CD4-positive, alpha-beta memory T cell (primary cell): ENCODE measurements around the gene BTN3A1. TPM values are rescaled to one million over a fixed set of nuclear protein-coding genes. Genes with fewer than 3 reads are reported as not detected.
A peak's percentile ranks its signal among the peaks of the same experiment; 100 is the strongest.
"Not testable (repeated sequence)": the region's sequence is repeated elsewhere in the genome, so short reads cannot be mapped to it uniquely, and the experiment has no call there.

Source experiments
- CTCF ChIA-PET: fragments of 350-600 bp; sonication (Branson Sonifier 250); formaldehyde crosslinking; loops from one replicate; lab custom pipeline; 2021; ENCODE audit warnings: inconsistent platforms; ENCODE audit not compliant: partially characterized antibody; lab: Charles Lee
- POLR2A ChIA-PET: fragments of 350-600 bp; sonication (Branson Sonifier 250); formaldehyde crosslinking; loops from one replicate; lab custom pipeline; 2021; ENCODE audit not compliant: partially characterized antibody; lab: Charles Lee
- DNase-seq, 5 donors: peaks; one replicate each; pipeline versions ENCODE4 v3.0.0 to v3.0.0-alpha.2; 2020 to 2022; ENCODE audit warnings: mixed read lengths in 1 of 5
- H3K27ac ChIP-seq: one replicate; pipeline ENCODE4 v1.7.0; 2013; ENCODE audit warnings: low read depth, low read length
- H3K27me3 ChIP-seq: 2 replicates; pipeline ENCODE4 v1.7.0; 2013; ENCODE audit warnings: mild to moderate bottlenecking, low read length, moderate library complexity; ENCODE audit not compliant: insufficient read depth
- H3K36me3 ChIP-seq: 2 replicates; pipeline ENCODE4 v1.7.0; 2013; ENCODE audit warnings: mild to moderate bottlenecking, low read length, moderate library complexity; ENCODE audit not compliant: insufficient read depth
- H3K4me1 ChIP-seq: 2 replicates; pipeline ENCODE4 v1.7.0; 2013; ENCODE audit warnings: mild to moderate bottlenecking, low read length, moderate library complexity; ENCODE audit not compliant: insufficient read depth
- H3K4me3 ChIP-seq, 2 donors: one replicate each; pipeline ENCODE4 v1.7.0; 2013; ENCODE audit warnings: low read length in 2 of 2, mild to moderate bottlenecking in 1 of 2
- H3K9me3 ChIP-seq, 2 donors: one replicate each; pipeline ENCODE4 v1.7.0; 2013; ENCODE audit warnings: low read length in 2 of 2, control low read depth in 1 of 2; ENCODE audit not compliant: control insufficient read depth in 1 of 2
- H3K27ac Mint-ChIP-seq, 7 donors: one replicate each; pipeline ENCODE4 v1.8.0; 2020 to 2021; ENCODE audit warnings: mixed read lengths in 7 of 7, mild to moderate bottlenecking in 6 of 7, inconsistent platforms in 3 of 7, moderate library complexity in 3 of 7
- H3K27me3 Mint-ChIP-seq, 2 donors: one replicate each; pipeline ENCODE4 v1.8.0; 2020 to 2021; ENCODE audit warnings: mixed read lengths in 2 of 2
- H3K36me3 Mint-ChIP-seq, 2 donors: one replicate each; pipeline ENCODE4 v1.8.0; 2020 to 2021; ENCODE audit warnings: mixed read lengths in 2 of 2, inconsistent platforms in 1 of 2, mild to moderate bottlenecking in 1 of 2
- H3K4me1 Mint-ChIP-seq, 4 donors: one replicate each; pipeline ENCODE4 v1.8.0; 2020 to 2021; ENCODE audit warnings: mixed read lengths in 4 of 4, mild to moderate bottlenecking in 1 of 4
- H3K4me3 Mint-ChIP-seq, 8 donors: one replicate each; pipeline ENCODE4 v1.8.0; 2020 to 2021; ENCODE audit warnings: mixed read lengths in 8 of 8, mild to moderate bottlenecking in 7 of 8, moderate library complexity in 6 of 8, inconsistent platforms in 3 of 8
- H3K9me3 Mint-ChIP-seq, 8 donors: one replicate each; pipeline ENCODE4 v1.8.0; 2020 to 2021; ENCODE audit warnings: mixed read lengths in 8 of 8, mild to moderate bottlenecking in 5 of 8, inconsistent platforms in 3 of 8, moderate library complexity in 1 of 8
- intact Hi-C: fragments of 100-400 bp; cut with micrococcal nuclease; formaldehyde crosslinking; loops from one replicate; pipeline ENCODE4 v1.15.1; 2023
- polyA plus RNA-seq, 2 donors: library from polyadenylated mRNA; unstranded; fragments of 300-500 nt; fragmentation: Illumina TruSeq; gene quantifications; one replicate each; pipeline ENCODE4 v1.2.3, GENCODE V29; 2021
- total RNA-seq, 2 experiments: library from RNA; stranded (reverse); gene quantifications; one replicate each; pipeline ENCODE4 v1.2.3, GENCODE V29; 2021

The BTN3A1 gene
- total and polyA plus RNA-seq, 4 experiments from 2014 or later = 50.4 to 262 (median 161) TPM

- H3K27me3 Mint-ChIP-seq, H3K27ac ChIP-seq, intact Hi-C loops, H3K9me3 Mint-ChIP-seq, H3K9me3 ChIP-seq, H3K27me3 ChIP-seq, DNase-seq: not testable (repeated sequence)
- peak overlapping the region in 3 of 7 donors; percentile 17 to 60 (median 29) for H3K27ac Mint-ChIP-seq
- peak overlapping the region; percentile 46 to 97 (median 76) for H3K4me3 Mint-ChIP-seq
- Histone ChIP-seq H3K4me3 (peak overlapping the region in 1 of 2 donors; percentile 16), H3K4me1 (peaks cover 53% of the 10 kb centered on the region), H3K36me3 (peaks cover 63% of the 10 kb centered on the region)
- peaks cover 53 to 84% (median 73%) of the 10 kb centered on the region in 4 donors for H3K4me1 Mint-ChIP-seq
- peaks cover 68 to 81% of the 10 kb centered on the region in 2 donors for H3K36me3 Mint-ChIP-seq
- ChIA-PET CTCF (interaction anchor here (1.0 to 1.6 kb wide), 2 partner anchors 13 to 120 kb away, joined by 4 read pairs; no protein-coding TSS in a partner anchor), POLR2A (interaction anchor here (1.2 to 2.6 kb wide), 3 partner anchors 9 to 13 kb away, joined by 3 to 11 read pairs (median 8); no protein-coding TSS in a partner anchor)
These were observed 59.3 kb downstream of the BTN3A1 start for GRCh38 chr6:26461353-26461752.

GRCh38 chr6:26464014-26464413, 61.9 kb downstream of the BTN3A1 start:
- Histone ChIP-seq H3K4me3 (no peak overlapping the region), H3K27ac (no peak overlapping the region), H3K4me1 (peaks cover 44% of the 10 kb centered on the region), H3K9me3 (no peaks in the 10 kb centered on the region), H3K27me3 (no peaks in the 10 kb centered on the region), H3K36me3 (peaks cover 84% of the 10 kb centered on the region)
- DNase-seq = no peak
- intact Hi-C loops = no loop called here
- ChIA-PET POLR2A (interaction anchor here (1.0 to 2.8 kb wide), 4 partner anchors 10 to 74 kb away, joined by 3 to 22 read pairs (median 4); no protein-coding TSS in a partner anchor), CTCF (interaction anchor here (0.9 to 1.6 kb wide), 4 partner anchors 10 to 119 kb away, joined by 3 to 7 read pairs (median 4); partner anchors contain the start of gene HMGN4)
- Mint-ChIP-seq H3K27me3 (no peaks in the 10 kb centered on the region), H3K4me3 (no peak overlapping the region), H3K36me3 (peaks cover 90 to 94% of the 10 kb centered on the region in 2 donors), H3K27ac (peak overlapping the region; percentile 20 to 87 (median 39)), H3K4me1 (peaks cover 42 to 61% (median 56%) of the 10 kb centered on the region in 4 donors), H3K9me3 (no peaks in the 10 kb centered on the region)

GRCh38 chr6:26464416-26465131, 62.5 kb downstream of the BTN3A1 start:
- no peaks in the 10 kb centered on the region for H3K9me3 ChIP-seq
- Mint-ChIP-seq H3K27ac (peak overlapping the region; percentile 18 to 81 (median 26)), H3K27me3 (no peaks in the 10 kb centered on the region), H3K9me3 (no peaks in the 10 kb centered on the region), H3K4me3 (no peak overlapping the region), H3K4me1 (peaks cover 37 to 55% (median 50%) of the 10 kb centered on the region in 4 donors), H3K36me3 (peaks cover 89 to 93% of the 10 kb centered on the region in 2 donors)
- H3K4me1 ChIP-seq = peaks cover 39% of the 10 kb centered on the region
- no peaks in the 10 kb centered on the region for H3K27me3 ChIP-seq
- H3K27ac ChIP-seq = peak overlapping the region; percentile 3
- H3K4me3 ChIP-seq = no peak overlapping the region
- no peak for DNase-seq
- POLR2A ChIA-PET = interaction anchor here (0.9 to 2.8 kb wide), 6 partner anchors 9 to 73 kb away, joined by 3 to 22 read pairs (median 4); no protein-coding TSS in a partner anchor
- H3K36me3 ChIP-seq = peaks cover 83% of the 10 kb centered on the region
- intact Hi-C loops = no loop called here
- CTCF ChIA-PET = interaction anchor here (0.9 to 1.6 kb wide), 5 partner anchors 9 to 120 kb away, joined by 3 to 7 read pairs (median 3); partner anchors contain the start of gene HMGN4

Other genes with a start within 250 kb of the BTN3A1 start
- 100 to 1,000 TPM; 315 to 323 TPM for gene BTN3A2, start 37.1 kb upstream of the BTN3A1 start, total RNA-seq
- 100 to 1,000 TPM in 1 of 2 donors, 10 to 100 TPM in 1; 68.1 to 126 TPM for gene BTN3A2, start 37.1 kb upstream of the BTN3A1 start, polyA plus RNA-seq
- gene BTN2A2, start 19.2 kb upstream of the BTN3A1 start, total RNA-seq = 10 to 100 TPM; 21.8 to 23.6 TPM
- 1 to 10 TPM; 3.3 to 4.0 TPM for gene BTN2A2, start 19.2 kb upstream of the BTN3A1 start, polyA plus RNA-seq
- gene BTN3A3, start 38.2 kb downstream of the BTN3A1 start, total RNA-seq = 100 to 1,000 TPM; 211 to 215 TPM
- 10 to 100 TPM; 72.7 to 72.9 TPM for gene BTN3A3, start 38.2 kb downstream of the BTN3A1 start, polyA plus RNA-seq
- 10 to 100 TPM; 57.0 to 62.8 TPM for gene BTN2A1, start 55.7 kb downstream of the BTN3A1 start, total RNA-seq
- gene BTN2A1, start 55.7 kb downstream of the BTN3A1 start, polyA plus RNA-seq = 10 to 100 TPM; 10.9 to 15.9 TPM
- gene BTN1A1, start 98.0 kb downstream of the BTN3A1 start, total RNA-seq = not detected
- gene BTN1A1, start 98.0 kb downstream of the BTN3A1 start, polyA plus RNA-seq = under 1 TPM in 1 of 2 donors, not detected in 1; 0.08 TPM
- 100 to 1,000 TPM; 102 to 105 TPM for gene HMGN4, start 136.1 kb downstream of the BTN3A1 start, total RNA-seq
- 100 to 1,000 TPM; 154 to 305 TPM for gene HMGN4, start 136.1 kb downstream of the BTN3A1 start, polyA plus RNA-seq
- 10 to 100 TPM; 33.5 to 34.8 TPM for gene ABT1, start 194.7 kb downstream of the BTN3A1 start, total RNA-seq
- gene ABT1, start 194.7 kb downstream of the BTN3A1 start, polyA plus RNA-seq = 10 to 100 TPM; 50.0 to 63.9 TPM